Psoas muscle (tissue), 8 donors: Measurements from ENCODE around the gene EPB41L4B. TPM values are rescaled to one million over a fixed set of nuclear protein-coding genes. Genes with fewer than 3 reads are reported as not detected.

ENCODE experiments used
- ATAC-seq, 4 donors: fragments of 200-7000 bp; cut with Tn5 transposase; one replicate each; pipeline ENCODE4 v1.9.1; 2020; ENCODE audit warnings: moderate library complexity in 3 of 4, mild to moderate bottlenecking in 2 of 4
- DNase-seq, 2 donors: peaks; one replicate each; pipeline ENCODE4 v3.0.0-alpha.2; 2020
- H3K27ac ChIP-seq: fragments of 200-600 bp; one replicate; pipeline ENCODE4 v1.8.0; 2022
- H3K27me3 ChIP-seq, 3 donors: fragments of 200-600 bp in 1 of 3; one replicate each; pipeline versions ENCODE4 v1.6.1 to v1.8.0; 2013 to 2022; ENCODE audit warnings: low read length in 2 of 3, mild to moderate bottlenecking in 2 of 3, moderate library complexity in 1 of 3; ENCODE audit not compliant: insufficient read depth in 3 of 3
- H3K36me3 ChIP-seq, 2 donors: fragments of 200-600 bp in 1 of 2; one replicate each; pipeline versions ENCODE4 v1.6.1 to v1.8.0; 2013 to 2022; ENCODE audit warnings: low read depth in 1 of 2, mild to moderate bottlenecking in 1 of 2, moderate library complexity in 1 of 2; ENCODE audit not compliant: insufficient read depth in 1 of 2
- H3K4me1 ChIP-seq: fragments of 200-600 bp; one replicate; pipeline ENCODE4 v1.8.0; 2022
- H3K4me3 ChIP-seq: fragments of 200-600 bp; one replicate; pipeline ENCODE4 v1.8.0; 2022; ENCODE audit warnings: mild to moderate bottlenecking
- H3K9me3 ChIP-seq: fragments of 200-600 bp; one replicate; pipeline ENCODE4 v1.8.0; 2022
- WGBS, 3 donors: extraction: QIAGEN DNeasy Blood & Tissue Kit; methylation state at CpG; one replicate each; pipeline versions ENCODE4 v1.1.6 to v1.1.7; 2013; 5-methylcytosine and 5-hydroxymethylcytosine counted together
- intact Hi-C, 2 donors: fragments of 100-400 bp; cut with DNase I; formaldehyde crosslinking; loops; one replicate each; pipeline versions ENCODE4 v1.11.0 to v1.14.2; 2022
- polyA plus RNA-seq, 3 donors: library from polyadenylated mRNA; stranded (reverse); fragments of 200-250 nt; gene quantifications; one replicate each; pipeline ENCODE4 v1.2.3, GENCODE V29; 2013
- total RNA-seq, 4 donors: library from RNA; stranded (reverse); fragmentation: NEBNext Ultra II Directional in 2 of 4; extraction: Animal tissue kit (Norgen Biotek cat#: 25700) in 2 of 4; gene quantifications; one replicate each; pipeline versions ENCODE4 v1.2.1 to v1.2.4, GENCODE V29; 2021 to 2023
- TF ChIP-seq, protein P1 (sequence below): fragments of 200-600 bp; IDR thresholded peaks from one replicate; pipeline ENCODE4 v1.8.0; 2022; ENCODE audit warnings: antibody characterized with exemption
- donor health status: healthy with polysubstance abuse.
- donor health status: DM: no; HTN: no; CAD: no; lungs with moderate emphysema.
- donor health status: Bipolar disorder and iron deficiency.
- donor health status: healthy.
- donor health status: DM: yes; HTN: yes; CAD: no.
- donor health status: DM: no; HTN: no; CAD: no.
- donor health status: DM: no; HTN: no; CAD: no.
- donor health status: DM: yes; HTN: yes; CAD: no.

The EPB41L4B gene
- total and polyA plus RNA-seq, 7 donors = 0.33 to 4.6 (median 1.8) TPM

DNA sequence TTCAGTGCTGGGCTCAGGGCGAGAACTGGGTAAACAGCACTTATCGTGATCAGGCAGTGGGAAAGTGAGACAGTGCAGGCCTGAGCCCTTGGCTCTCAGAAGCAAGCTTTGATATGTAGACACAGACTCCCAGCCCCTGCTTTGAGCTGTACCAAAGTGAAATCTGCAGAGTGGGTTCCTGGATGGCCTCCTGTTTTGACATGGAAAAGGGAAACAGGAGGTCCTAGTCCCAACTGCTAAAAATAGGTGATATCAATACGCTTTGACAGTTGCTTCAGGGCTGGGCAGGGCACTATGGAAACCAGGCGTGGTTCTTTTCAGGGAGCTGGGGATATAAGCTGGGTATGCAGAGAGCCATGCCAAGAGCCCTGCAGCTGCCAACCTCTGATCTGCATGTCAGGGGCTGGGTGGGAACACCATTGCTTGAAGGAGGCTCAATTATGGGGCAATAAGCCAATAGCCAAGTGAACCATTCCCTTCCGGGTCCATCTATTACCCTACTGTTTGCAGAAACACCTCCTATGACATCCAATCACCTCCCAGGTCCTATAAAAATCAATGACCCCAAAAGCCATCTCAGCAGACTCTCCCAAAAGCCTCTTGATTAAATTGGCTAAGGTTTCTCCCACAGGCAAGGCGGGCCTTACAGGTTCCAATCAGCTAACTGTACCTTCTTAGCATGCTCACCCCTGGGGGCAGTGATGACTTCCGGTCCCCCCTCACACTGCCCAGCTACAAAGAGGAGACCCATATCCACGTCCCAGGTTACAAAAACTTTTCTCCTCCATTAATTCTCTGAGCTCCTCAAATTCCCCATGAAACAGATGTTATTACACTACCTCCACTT, 45.8 kb downstream of the EPB41L4B start:
- Histone ChIP-seq H3K27me3 (no peaks in the 10 kb centered on the region), H3K9me3 (no peaks in the 10 kb centered on the region), H3K4me1 (peaks cover 11% of the 10 kb centered on the region), H3K27ac (no peak overlapping the region), H3K36me3 (no peaks in the 10 kb centered on the region), H3K4me3 (no peak overlapping the region)
- 53 to 63% (median 62%) methylated on average over 8 of the region's 8 CpGs for whole genome bisulfite sequencing, 3 donors
- TF ChIP-seq, protein P1, sequence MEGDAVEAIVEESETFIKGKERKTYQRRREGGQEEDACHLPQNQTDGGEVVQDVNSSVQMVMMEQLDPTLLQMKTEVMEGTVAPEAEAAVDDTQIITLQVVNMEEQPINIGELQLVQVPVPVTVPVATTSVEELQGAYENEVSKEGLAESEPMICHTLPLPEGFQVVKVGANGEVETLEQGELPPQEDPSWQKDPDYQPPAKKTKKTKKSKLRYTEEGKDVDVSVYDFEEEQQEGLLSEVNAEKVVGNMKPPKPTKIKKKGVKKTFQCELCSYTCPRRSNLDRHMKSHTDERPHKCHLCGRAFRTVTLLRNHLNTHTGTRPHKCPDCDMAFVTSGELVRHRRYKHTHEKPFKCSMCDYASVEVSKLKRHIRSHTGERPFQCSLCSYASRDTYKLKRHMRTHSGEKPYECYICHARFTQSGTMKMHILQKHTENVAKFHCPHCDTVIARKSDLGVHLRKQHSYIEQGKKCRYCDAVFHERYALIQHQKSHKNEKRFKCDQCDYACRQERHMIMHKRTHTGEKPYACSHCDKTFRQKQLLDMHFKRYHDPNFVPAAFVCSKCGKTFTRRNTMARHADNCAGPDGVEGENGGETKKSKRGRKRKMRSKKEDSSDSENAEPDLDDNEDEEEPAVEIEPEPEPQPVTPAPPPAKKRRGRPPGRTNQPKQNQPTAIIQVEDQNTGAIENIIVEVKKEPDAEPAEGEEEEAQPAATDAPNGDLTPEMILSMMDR = no peak
- intact Hi-C loops = no loop called here
- ATAC-seq (peak; percentile 37 to 48 (median 42)), DNase-seq (no peak)

DNA sequence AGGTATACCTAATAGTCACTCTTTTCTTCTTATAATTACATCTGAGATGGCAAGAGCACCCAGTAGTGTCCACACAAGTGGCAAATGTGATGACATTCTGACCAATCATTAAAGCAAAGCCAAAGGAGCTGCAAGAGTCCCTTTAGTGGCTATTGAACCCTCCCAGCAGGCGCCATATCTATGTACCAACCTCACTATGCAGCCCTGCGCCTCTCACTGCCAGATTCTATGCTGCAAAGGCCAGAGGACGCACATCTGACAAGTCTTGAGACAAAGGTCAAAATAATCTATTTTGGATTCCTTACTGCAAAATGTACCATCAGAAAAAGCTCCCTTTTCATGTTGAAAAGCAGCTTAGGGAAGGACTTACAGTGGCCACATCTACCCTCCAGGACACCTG, 47.0 kb downstream of the EPB41L4B start:
- TF ChIP-seq, protein P1 = no peak
- no peak overlapping the region for H3K4me3 ChIP-seq
- no peaks in the 10 kb centered on the region for H3K27me3 ChIP-seq
- DNase-seq = no peak
- no peak for ATAC-seq
- H3K9me3 ChIP-seq = no peaks in the 10 kb centered on the region
- intact Hi-C loops = no loop called here
- H3K4me1 ChIP-seq = peaks cover 11% of the 10 kb centered on the region
- WGBS, 3 donors = 89 to 95% (median 92%) methylated on average over 3 of the region's 3 CpGs
- H3K27ac ChIP-seq = no peak overlapping the region
- H3K36me3 ChIP-seq = no peaks in the 10 kb centered on the region

DNA sequence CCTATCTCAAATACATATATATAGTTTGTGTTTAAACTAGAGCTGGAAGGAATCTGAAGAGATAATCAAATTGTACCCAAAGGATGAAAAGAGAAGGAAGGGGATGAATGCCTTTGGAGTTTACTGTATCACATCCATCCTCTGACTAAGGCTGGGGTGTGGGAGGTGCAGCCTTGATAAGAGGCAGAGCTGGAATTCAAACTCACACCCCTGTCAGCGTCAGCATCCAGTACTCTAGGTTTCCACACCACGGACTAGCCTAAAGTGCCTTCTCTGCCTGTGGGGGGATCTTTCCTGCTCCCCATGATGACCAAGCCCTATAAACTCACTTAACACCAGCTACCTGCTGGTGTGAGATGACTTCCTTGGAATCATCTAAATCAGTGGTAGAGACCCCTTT, 48.1 kb downstream of the EPB41L4B start:
- TF ChIP-seq, protein P1 = no peak
- intact Hi-C loops = no loop called here
- no peak for ATAC-seq

DNA sequence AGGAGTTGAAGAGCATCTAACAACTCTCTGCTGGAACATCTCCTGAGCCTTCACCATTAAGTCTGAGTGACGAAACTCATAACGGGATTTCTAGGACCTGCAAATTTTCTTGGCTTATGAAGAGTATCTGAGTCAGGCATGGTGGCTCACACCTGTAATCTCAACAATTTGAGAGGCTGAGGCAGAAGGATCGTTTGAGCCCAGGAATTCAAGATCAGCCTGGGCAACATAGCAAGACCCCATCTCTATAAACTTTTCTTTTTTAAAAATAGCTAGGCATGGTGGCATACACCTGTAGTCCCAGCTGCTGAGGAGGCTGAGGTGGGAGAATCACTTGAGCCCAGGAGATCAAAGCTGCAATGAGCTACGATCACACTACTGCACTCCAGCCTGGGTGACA, 48.8 kb downstream of the EPB41L4B start:
- peaks cover 11% of the 10 kb centered on the region for H3K4me1 ChIP-seq
- intact Hi-C loops = no loop called here
- H3K9me3 ChIP-seq = no peaks in the 10 kb centered on the region
- H3K4me3 ChIP-seq = no peak overlapping the region
- 91 to 97% (median 91%) methylated on average over 4 of the region's 4 CpGs for WGBS, 3 donors
- DNase-seq (no peak), ATAC-seq (no peak)
- TF ChIP-seq, protein P1 = no peak
- peak overlapping the region; percentile 54 for H3K27ac ChIP-seq
- H3K27me3 ChIP-seq = no peaks in the 10 kb centered on the region
- no peaks in the 10 kb centered on the region for H3K36me3 ChIP-seq

More for the DNA sequence above, 48.1 kb downstream of the EPB41L4B start:
- DNase-seq = no peak
- Histone ChIP-seq H3K27ac (no peak overlapping the region), H3K4me3 (no peak overlapping the region), H3K9me3 (no peaks in the 10 kb centered on the region), H3K4me1 (peaks cover 11% of the 10 kb centered on the region), H3K27me3 (no peaks in the 10 kb centered on the region), H3K36me3 (no peaks in the 10 kb centered on the region)
- 94 to 97% (median 96%) methylated on average over 2 of the region's 2 CpGs for WGBS, 3 donors
